NCI-H1092 treated with DMSO at 0.1 percent for 48 hours (cell line): ENCODE data around the gene LTK.

ENCODE experiments used
- DNase-seq: peaks from one replicate; lab custom pipeline; 2025; lab: John Stamatoyannopoulos, UW

The LTK gene

GRCh38 chr15:41530363-41530956 lies 16.8 kb upstream of the LTK start:
- no peak for DNase-seq

GRCh38 chr15:41523097-41523496 lies 9.5 kb upstream of the LTK start:
- no peak for DNase-seq

- DNase-seq = no peak
These were observed 8.0 kb upstream of the LTK start for GRCh38 chr15:41521614-41522013.

GRCh38 chr15:41520636-41521035 lies 7.0 kb upstream of the LTK start:
- no peak for DNase-seq

GRCh38 chr15:41517895-41518449 lies 4.3 kb upstream of the LTK start:
- DNase-seq = no peak

- no peak for DNase-seq
These were observed 604 bp downstream of the LTK start for GRCh38 chr15:41512940-41513505.

- no peak for DNase-seq
These were observed 1.1 kb downstream of the LTK start for GRCh38 chr15:41512512-41512939.

GRCh38 chr15:41511899-41512369 lies 1.7 kb downstream of the LTK start:
- DNase-seq = peak; percentile 25

GRCh38 chr15:41511331-41511898 lies 2.2 kb downstream of the LTK start:
- peak; percentile 24 for DNase-seq

- no peak for DNase-seq
These were observed 2.9 kb downstream of the LTK start for GRCh38 chr15:41510728-41511127.

GRCh38 chr15:41507820-41508290 lies 5.8 kb downstream of the LTK start:
- DNase-seq = no peak

- DNase-seq = no peak
These were observed 6.8 kb downstream of the LTK start for GRCh38 chr15:41506796-41507341.

GRCh38 chr15:41505776-41506175 lies 7.9 kb downstream of the LTK start:
- DNase-seq = no peak

GRCh38 chr15:41504751-41505492 lies 8.7 kb downstream of the LTK start:
- DNase-seq = no peak

- no peak for DNase-seq
These were observed 10.0 kb downstream of the LTK start for GRCh38 chr15:41503669-41504010.

- no peak for DNase-seq
These were observed 10.6 kb downstream of the LTK start for GRCh38 chr15:41502795-41503668.

- DNase-seq = no peak
These were observed 11.5 kb downstream of the LTK start for GRCh38 chr15:41501931-41502794.

GRCh38 chr15:41501191-41501917 lies 12.3 kb downstream of the LTK start:
- DNase-seq = no peak

GRCh38 chr15:41499109-41499851 lies 14.3 kb downstream of the LTK start:
- no peak for DNase-seq
